ENCODE data around the gene JMJD1C.

The JMJD1C gene

DNA sequence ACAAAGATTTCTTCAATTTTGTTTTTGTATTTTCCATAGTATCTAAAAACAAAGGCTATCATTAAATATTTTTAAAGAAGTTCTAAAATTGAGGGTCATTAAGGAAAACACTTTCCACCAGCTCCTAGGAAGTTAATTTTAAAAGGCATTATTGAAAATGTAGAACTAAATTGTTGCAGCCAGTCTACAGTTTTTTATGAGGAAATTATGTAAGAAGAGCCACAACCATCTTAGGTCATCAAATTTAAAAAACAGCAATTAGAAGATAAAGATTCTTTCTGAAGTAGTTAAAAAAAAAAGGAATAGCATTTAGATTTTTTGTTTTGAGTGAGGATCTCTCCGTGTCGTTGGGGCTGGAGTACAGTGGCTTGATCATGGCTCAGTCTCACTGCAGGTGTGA, 171.0 kb downstream of the JMJD1C start:
- no peak for TF ChIP-seq CTCF (IDR thresholded peaks at IDR 0.05)

- no peak for TF ChIP-seq CTCF (IDR thresholded peaks at IDR 0.05)
These were observed 177.6 kb downstream of the JMJD1C start for GRCh38 chr10:63288170-63288569.

DNA sequence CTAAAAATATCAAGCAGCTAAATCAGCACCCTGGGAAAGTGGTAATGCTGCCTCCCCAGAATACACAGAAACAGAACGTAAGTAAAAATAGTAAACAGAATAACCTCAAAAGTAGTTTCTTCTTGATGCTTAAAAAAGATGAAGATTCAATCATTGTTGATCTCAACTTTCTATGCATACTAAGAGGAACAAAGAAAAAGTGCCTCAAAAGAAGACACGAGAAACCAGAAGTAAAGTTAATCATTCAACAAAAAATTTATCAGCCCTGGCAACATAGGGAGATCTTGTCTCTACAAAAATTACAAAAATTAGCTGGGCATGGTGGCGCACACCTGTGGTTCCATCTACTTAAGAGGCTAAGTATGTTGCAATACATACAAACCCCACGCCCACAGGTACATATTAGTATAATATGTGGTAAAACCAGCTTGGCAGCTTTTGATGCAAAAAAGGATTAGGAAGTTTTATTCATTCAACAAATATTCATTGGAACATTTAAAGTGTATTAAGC, 179.0 kb downstream of the JMJD1C start:
- TF ChIP-seq CTCF (IDR thresholded peaks at IDR 0.05): no peak

DNA sequence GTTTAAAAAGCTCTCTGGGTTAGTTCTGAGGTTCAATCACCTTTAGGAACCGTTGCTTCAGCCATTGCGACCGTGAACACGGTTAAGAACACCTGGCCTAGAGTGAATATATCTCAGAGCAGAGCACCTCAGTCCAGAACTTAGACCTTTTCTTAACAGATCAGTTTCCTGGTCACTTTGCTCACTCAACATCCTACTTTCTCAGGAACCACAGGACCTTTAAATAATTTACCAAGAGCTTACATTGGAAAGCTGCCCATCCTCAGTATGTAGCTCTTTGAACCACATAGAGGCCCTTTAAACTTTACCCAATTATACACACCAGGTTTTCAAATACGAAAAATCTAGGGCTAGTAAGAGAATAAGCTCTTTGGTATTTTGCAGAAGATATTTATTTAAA, 179.4 kb downstream of the JMJD1C start:
- no peak for TF ChIP-seq CTCF (IDR thresholded peaks at IDR 0.05)

DNA sequence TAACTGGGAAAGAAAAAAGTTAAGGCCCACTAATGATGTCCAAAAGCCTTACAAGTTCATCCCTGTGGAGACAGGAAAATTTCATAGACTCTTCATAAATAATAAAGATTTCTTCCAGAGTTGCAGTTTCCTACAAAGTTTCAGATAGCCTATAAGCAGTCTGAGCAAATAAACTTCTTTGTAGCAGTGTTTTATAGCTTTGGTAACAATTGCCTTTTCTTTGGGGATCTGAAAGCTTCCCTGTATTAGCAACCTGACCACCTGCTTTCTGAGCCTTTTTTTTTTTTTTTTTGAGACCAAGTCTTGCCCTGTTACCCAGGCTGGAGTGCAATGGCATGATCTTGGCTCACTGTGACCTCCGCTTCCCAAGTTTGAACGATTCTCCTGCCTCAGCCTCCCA, 182.7 kb downstream of the JMJD1C start:
- TF ChIP-seq CTCF (IDR thresholded peaks at IDR 0.05): no peak

DNA sequence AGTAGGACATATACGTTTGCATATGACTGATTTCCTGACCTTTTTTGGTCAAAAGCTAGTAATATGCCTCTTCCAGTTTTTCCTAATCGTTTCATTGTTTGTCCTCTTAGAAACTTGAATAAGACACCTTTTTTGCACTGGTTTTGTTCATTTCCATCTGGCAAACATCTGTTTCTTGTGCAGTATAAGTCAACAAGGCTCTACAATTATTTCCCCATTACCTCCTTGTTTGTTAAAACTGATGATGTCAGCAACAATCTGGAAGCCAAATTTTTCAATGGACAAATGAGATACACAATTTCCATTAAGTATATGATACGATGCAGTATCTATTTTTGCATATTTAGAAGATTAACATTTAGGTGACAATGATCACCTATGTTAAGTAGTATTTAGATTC, 183.8 kb downstream of the JMJD1C start:
- no peak for TF ChIP-seq CTCF (IDR thresholded peaks at IDR 0.05)

GRCh38 chr10:63280386-63280785, 185.4 kb downstream of the JMJD1C start:
- TF ChIP-seq CTCF (IDR thresholded peaks at IDR 0.05): no peak

- no peak for TF ChIP-seq CTCF (IDR thresholded peaks at IDR 0.05)
These were observed 190.7 kb downstream of the JMJD1C start for GRCh38 chr10:63275094-63275493.

All from LNCAP (cell line).